DOHH2 (cell line): Measurements from ENCODE around the gene HBZ.
"Not testable (repeated sequence)": the region's sequence is repeated elsewhere in the genome, so short reads cannot be mapped to it uniquely, and the experiment has no call there.

Source experiments
- H3F3A ChIP-seq: fragments of 200-600 bp; sonication (generic), shearing (Covaris generic); 2 replicates; pipeline ENCODE4 v1.6.0; 2016; ENCODE audit warnings: antibody characterized with exemption, mild to moderate bottlenecking; ENCODE audit not compliant: control insufficient read depth, insufficient read depth
- H3K27ac ChIP-seq: fragments of 200-600 bp; sonication (generic); 2 replicates; pipeline ENCODE4 v1.5.1; 2014; ENCODE audit warnings: low read depth, mild to moderate bottlenecking, low read length, moderate library complexity
- H3K27me3 ChIP-seq: fragments of 200-600 bp; sonication (generic); 2 replicates; pipeline ENCODE4 v1.6.1; 2014; ENCODE audit warnings: mild to moderate bottlenecking, low read length, mixed read lengths; ENCODE audit not compliant: control insufficient read depth
- H3K36me3 ChIP-seq: fragments of 200-600 bp; sonication (generic); 2 replicates; pipeline ENCODE4 v1.6.1; 2014; ENCODE audit warnings: mild to moderate bottlenecking, low read length, moderate library complexity, mixed read lengths; ENCODE audit not compliant: control insufficient read depth
- H3K4me1 ChIP-seq: fragments of 200-600 bp; sonication (generic); 2 replicates; pipeline ENCODE4 v1.6.1; 2014; ENCODE audit warnings: mild to moderate bottlenecking, low read length, mixed read lengths; ENCODE audit not compliant: control insufficient read depth
- H3K4me2 ChIP-seq: fragments of 200-600 bp; sonication (generic); 2 replicates; pipeline ENCODE4 v1.6.0; 2014; ENCODE audit warnings: mild to moderate bottlenecking, low read length, moderate library complexity
- H3K4me3 ChIP-seq: fragments of 200-600 bp; sonication (generic); 2 replicates; pipeline ENCODE4 v1.5.1; 2014; ENCODE audit warnings: mild to moderate bottlenecking, low read length, mixed read lengths
- H3K79me2 ChIP-seq: fragments of 200-600 bp; sonication (generic); 2 replicates; pipeline ENCODE4 v1.6.1; 2014; ENCODE audit warnings: mild to moderate bottlenecking, low read length, mixed read lengths; ENCODE audit not compliant: control insufficient read depth
- H3K9me2 ChIP-seq: fragments of 200-600 bp; sonication (generic); replicated peaks from 2 replicates; pipeline ENCODE4 v1.6.1; 2014; ENCODE audit warnings: mild to moderate bottlenecking, low read length, mixed read lengths; ENCODE audit not compliant: control insufficient read depth
- H3K9me3 ChIP-seq: fragments of 200-600 bp; sonication (generic); 2 replicates; pipeline ENCODE4 v1.6.1; 2014; ENCODE audit warnings: antibody characterized with exemption, low read length, mixed read lengths; ENCODE audit not compliant: control insufficient read depth, insufficient read depth
- H4K20me1 ChIP-seq: fragments of 200-600 bp; sonication (generic); 2 replicates; pipeline ENCODE4 v1.6.0; 2014; ENCODE audit warnings: low read depth, mild to moderate bottlenecking, antibody characterized with exemption, low read length, moderate library complexity; ENCODE audit not compliant: control insufficient read depth, insufficient read depth
- CTCF ChIP-seq: fragments of 200-600 bp; sonication (generic); IDR thresholded peaks from one replicate; pipeline ENCODE4 v1.5.1; 2014; ENCODE audit warnings: antibody characterized with exemption, mild to moderate bottlenecking, low read depth, low read length; ENCODE audit not compliant: poor library complexity, severe bottlenecking
- EZH2phosphoT487 ChIP-seq: fragments of 200-600 bp; sonication (generic); IDR thresholded peaks from 2 replicates; pipeline ENCODE4 v1.6.1; 2017; ENCODE audit warnings: borderline replicate concordance, mild to moderate bottlenecking, antibody characterized with exemption, low read length, moderate library complexity, mixed read lengths

HBZ gene

GRCh38 chr16:120756-121155, 31.7 kb upstream of the HBZ start:
- H3K4me2 ChIP-seq = no peak overlapping the region
- H3K4me3 ChIP-seq = no peak overlapping the region
- TF ChIP-seq EZH2phosphoT487 (no peak), CTCF (no peak)
- H3K9me2 ChIP-seq = no peaks in the 10 kb centered on the region
- H3F3A ChIP-seq = peaks cover 7% of the 10 kb centered on the region
- peaks cover 3% of the 10 kb centered on the region; the same call in 1 of the 2 replicates for H3K79me2 ChIP-seq
- peaks cover 5% of the 10 kb centered on the region for H3K4me1 ChIP-seq
- H3K36me3 ChIP-seq = peaks cover 32% of the 10 kb centered on the region
- no peak overlapping the region for H3K27ac ChIP-seq
- peaks cover 4% of the 10 kb centered on the region; the same call in 1 of the 2 replicates for H4K20me1 ChIP-seq
- no peaks in the 10 kb centered on the region for H3K9me3 ChIP-seq
- no peaks in the 10 kb centered on the region for H3K27me3 ChIP-seq

DNA sequence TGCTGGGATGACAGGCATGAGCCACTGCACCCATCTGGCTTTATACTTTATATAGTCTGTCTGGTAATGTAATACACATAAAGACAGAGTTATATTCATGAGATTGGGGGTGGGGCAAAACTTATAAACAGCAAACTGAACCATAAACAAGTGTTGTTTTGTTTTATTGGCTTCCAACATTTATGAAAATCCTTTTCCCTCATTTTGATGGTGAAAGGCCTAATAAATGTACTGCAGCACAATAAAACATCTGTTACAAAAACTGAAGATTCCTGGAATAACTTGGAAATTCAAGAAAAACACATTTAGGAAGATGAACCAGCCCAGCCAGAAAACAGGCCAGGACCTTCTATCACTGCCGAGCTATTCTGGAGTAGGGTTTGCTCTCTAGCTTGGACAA, 30.1 kb upstream of the HBZ start:
- Histone ChIP-seq H3F3A (peaks cover 7% of the 10 kb centered on the region), H3K4me1 (peaks cover 5% of the 10 kb centered on the region), H3K9me3 (no peaks in the 10 kb centered on the region), H4K20me1 (peaks cover 4% of the 10 kb centered on the region; the same call in 1 of the 2 replicates), H3K4me3 (no peak overlapping the region), H3K27ac (no peak overlapping the region), H3K4me2 (no peak overlapping the region), H3K36me3 (peaks cover 16% of the 10 kb centered on the region), H3K79me2 (peaks cover 5% of the 10 kb centered on the region; the same call in 1 of the 2 replicates), H3K9me2 (no peaks in the 10 kb centered on the region), H3K27me3 (no peaks in the 10 kb centered on the region)
- TF ChIP-seq EZH2phosphoT487 = no peak
- no peak for TF ChIP-seq CTCF

GRCh38 chr16:123558-124350, 28.7 kb upstream of the HBZ start:
- H3K9me2 ChIP-seq, H4K20me1 ChIP-seq, H3F3A ChIP-seq, H3K4me2 ChIP-seq, H3K9me3 ChIP-seq, H3K4me3 ChIP-seq, H3K27me3 ChIP-seq, H3K4me1 ChIP-seq, H3K27ac ChIP-seq: not testable (repeated sequence)
- Histone ChIP-seq H3K36me3 (peaks cover 14% of the 10 kb centered on the region), H3K79me2 (peaks cover 10% of the 10 kb centered on the region)

- Histone ChIP-seq H3K4me3 (no peak overlapping the region), H3K4me2 (no peak overlapping the region), H3K27me3 (no peaks in the 10 kb centered on the region), H3F3A (no peaks in the 10 kb centered on the region), H3K9me3 (no peaks in the 10 kb centered on the region), H3K27ac (no peak overlapping the region), H3K36me3 (peaks cover 14% of the 10 kb centered on the region), H4K20me1 (peaks cover 4% of the 10 kb centered on the region; the same call in 1 of the 2 replicates), H3K79me2 (peaks cover 23% of the 10 kb centered on the region), H3K4me1 (no peaks in the 10 kb centered on the region), H3K9me2 (no peaks in the 10 kb centered on the region)
- TF ChIP-seq CTCF (no peak), EZH2phosphoT487 (no peak)
These were observed 27.4 kb upstream of the HBZ start for GRCh38 chr16:125011-125410.
